Measurements from ENCODE around the gene NEURL1B. TPM values are rescaled to one million over a fixed set of nuclear protein-coding genes. Genes with fewer than 3 reads are reported as not detected.

NEURL1B gene
- polyA plus RNA-seq, 1 donor from 2014 or later, result 12.7 TPM

GRCh38 chr5:172706796-172707195 is 65.7 kb downstream of the NEURL1B start:
- Histone ChIP-seq H3K9ac (ENCODE audit: low read length) (no peak overlapping the region), H3K36me3 (ENCODE audit: insufficient read depth, low read length) (no peaks in the 10 kb centered on the region), H3K27ac (ENCODE audit: low read length) (no peak overlapping the region), H3K4me3 (ENCODE audit: low read length) (no peak overlapping the region), H3K27me3 (ENCODE audit: insufficient read depth, low read depth, low read length) (peaks cover 2% of the 10 kb centered on the region), H3K9me2 (ENCODE audit: insufficient read depth, low read length) (no peaks in the 10 kb centered on the region), H3F3A (ENCODE audit: insufficient read depth, low read length, poor library complexity, severe bottlenecking) (no peaks in the 10 kb centered on the region), H3K79me2 (replicated peaks; ENCODE audit: insufficient read depth, low read length) (no peaks in the 10 kb centered on the region), H3K9me3 (ENCODE audit: low read length) (no peaks in the 10 kb centered on the region), H2AFZ (ENCODE audit: low read depth, low read length) (no peak overlapping the region), H4K20me1 (ENCODE audit: insufficient read depth) (no peaks in the 10 kb centered on the region), H3K4me2 (ENCODE audit: low read length) (no peak overlapping the region)
- TF ChIP-seq RAD21 (conservative IDR thresholded peaks at IDR 0.05) (no peak), EP300 (conservative IDR thresholded peaks at IDR 0.05; ENCODE audit: poor library complexity, severe bottlenecking) (no peak), MXI1 (conservative IDR thresholded peaks at IDR 0.05; ENCODE audit: poor library complexity, severe bottlenecking) (no peak), TAF1 (IDR thresholded peaks at IDR 0.05; ENCODE audit: low read depth) (no peak), EZH2 (IDR thresholded peaks at IDR 0.05; ENCODE audit: borderline replicate concordance, insufficient read depth, low read length, poor library complexity, severe bottlenecking) (no peak), POLR2AphosphoS5 (IDR thresholded peaks at IDR 0.05) (no peak), SMC3 (conservative IDR thresholded peaks at IDR 0.05; ENCODE audit: poor library complexity) (no peak)
- TF ChIP-seq, protein P1, sequence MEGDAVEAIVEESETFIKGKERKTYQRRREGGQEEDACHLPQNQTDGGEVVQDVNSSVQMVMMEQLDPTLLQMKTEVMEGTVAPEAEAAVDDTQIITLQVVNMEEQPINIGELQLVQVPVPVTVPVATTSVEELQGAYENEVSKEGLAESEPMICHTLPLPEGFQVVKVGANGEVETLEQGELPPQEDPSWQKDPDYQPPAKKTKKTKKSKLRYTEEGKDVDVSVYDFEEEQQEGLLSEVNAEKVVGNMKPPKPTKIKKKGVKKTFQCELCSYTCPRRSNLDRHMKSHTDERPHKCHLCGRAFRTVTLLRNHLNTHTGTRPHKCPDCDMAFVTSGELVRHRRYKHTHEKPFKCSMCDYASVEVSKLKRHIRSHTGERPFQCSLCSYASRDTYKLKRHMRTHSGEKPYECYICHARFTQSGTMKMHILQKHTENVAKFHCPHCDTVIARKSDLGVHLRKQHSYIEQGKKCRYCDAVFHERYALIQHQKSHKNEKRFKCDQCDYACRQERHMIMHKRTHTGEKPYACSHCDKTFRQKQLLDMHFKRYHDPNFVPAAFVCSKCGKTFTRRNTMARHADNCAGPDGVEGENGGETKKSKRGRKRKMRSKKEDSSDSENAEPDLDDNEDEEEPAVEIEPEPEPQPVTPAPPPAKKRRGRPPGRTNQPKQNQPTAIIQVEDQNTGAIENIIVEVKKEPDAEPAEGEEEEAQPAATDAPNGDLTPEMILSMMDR (IDR thresholded peaks at IDR 0.05; ENCODE audit: poor library complexity, severe bottlenecking), result no peak
- TF ChIP-seq, protein P2, sequence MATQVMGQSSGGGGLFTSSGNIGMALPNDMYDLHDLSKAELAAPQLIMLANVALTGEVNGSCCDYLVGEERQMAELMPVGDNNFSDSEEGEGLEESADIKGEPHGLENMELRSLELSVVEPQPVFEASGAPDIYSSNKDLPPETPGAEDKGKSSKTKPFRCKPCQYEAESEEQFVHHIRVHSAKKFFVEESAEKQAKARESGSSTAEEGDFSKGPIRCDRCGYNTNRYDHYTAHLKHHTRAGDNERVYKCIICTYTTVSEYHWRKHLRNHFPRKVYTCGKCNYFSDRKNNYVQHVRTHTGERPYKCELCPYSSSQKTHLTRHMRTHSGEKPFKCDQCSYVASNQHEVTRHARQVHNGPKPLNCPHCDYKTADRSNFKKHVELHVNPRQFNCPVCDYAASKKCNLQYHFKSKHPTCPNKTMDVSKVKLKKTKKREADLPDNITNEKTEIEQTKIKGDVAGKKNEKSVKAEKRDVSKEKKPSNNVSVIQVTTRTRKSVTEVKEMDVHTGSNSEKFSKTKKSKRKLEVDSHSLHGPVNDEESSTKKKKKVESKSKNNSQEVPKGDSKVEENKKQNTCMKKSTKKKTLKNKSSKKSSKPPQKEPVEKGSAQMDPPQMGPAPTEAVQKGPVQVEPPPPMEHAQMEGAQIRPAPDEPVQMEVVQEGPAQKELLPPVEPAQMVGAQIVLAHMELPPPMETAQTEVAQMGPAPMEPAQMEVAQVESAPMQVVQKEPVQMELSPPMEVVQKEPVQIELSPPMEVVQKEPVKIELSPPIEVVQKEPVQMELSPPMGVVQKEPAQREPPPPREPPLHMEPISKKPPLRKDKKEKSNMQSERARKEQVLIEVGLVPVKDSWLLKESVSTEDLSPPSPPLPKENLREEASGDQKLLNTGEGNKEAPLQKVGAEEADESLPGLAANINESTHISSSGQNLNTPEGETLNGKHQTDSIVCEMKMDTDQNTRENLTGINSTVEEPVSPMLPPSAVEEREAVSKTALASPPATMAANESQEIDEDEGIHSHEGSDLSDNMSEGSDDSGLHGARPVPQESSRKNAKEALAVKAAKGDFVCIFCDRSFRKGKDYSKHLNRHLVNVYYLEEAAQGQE (IDR thresholded peaks at IDR 0.05; ENCODE audit: borderline replicate concordance), result no peak

DNA sequence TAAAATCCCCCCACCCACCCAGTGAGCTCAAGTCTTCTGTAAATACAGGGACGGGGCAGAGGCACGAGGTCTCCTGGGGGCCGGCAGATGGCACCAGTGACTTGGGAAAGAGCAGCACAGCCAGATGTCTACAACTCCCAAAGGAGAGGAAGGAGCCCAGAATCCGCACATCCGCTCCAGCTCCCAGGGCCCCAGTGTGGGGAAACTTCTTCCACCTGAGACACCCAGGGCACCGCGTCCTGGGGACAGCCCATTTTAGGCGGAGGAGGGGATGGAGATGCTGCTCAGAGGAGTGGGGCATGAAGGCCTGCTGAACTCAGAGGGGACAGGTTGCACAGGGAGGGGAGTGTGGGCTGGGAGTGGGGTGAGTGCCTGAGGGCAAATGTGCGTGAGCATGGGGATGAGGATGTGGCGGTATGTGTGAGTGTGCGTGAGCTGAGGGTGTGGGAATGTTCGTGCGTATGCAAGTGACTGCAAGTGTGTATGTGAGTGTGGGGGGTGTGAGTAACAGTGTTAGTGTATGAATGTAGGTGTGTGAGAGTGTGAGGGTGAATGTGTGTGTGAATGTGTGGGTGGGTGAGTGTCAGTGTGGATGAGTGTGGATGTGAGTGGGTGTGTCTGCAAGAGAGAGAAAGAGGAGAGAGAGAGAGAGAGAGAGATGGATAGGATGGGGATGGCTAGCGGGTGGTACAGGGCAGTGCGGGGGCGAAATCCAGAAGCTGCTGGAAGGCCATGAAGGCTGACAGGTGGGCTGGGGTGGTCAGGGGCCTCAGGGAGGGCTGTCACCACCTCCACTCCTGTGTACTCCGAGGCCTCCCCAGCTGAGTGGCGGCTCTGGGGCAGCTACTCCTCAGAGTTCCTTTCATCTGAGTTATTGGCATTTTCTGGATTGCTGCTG is 66.5 kb downstream of the NEURL1B start:
- H3K79me2 ChIP-seq (replicated peaks; ENCODE audit: insufficient read depth, low read length), result no peaks in the 10 kb centered on the region
- H3K9ac ChIP-seq (ENCODE audit: low read length), result no peak overlapping the region
- H3K9me3 ChIP-seq (ENCODE audit: low read length), result no peaks in the 10 kb centered on the region
- no peaks in the 10 kb centered on the region for H4K20me1 ChIP-seq (ENCODE audit: insufficient read depth)
- no peaks in the 10 kb centered on the region for H3F3A ChIP-seq (ENCODE audit: insufficient read depth, low read length, poor library complexity, severe bottlenecking)
- no peak overlapping the region for H2AFZ ChIP-seq (ENCODE audit: low read depth, low read length)
- no peak overlapping the region for H3K4me3 ChIP-seq (ENCODE audit: low read length)
- H3K27ac ChIP-seq (ENCODE audit: low read length), result no peak overlapping the region
- no peaks in the 10 kb centered on the region for H3K9me2 ChIP-seq (ENCODE audit: insufficient read depth, low read length)
- no peaks in the 10 kb centered on the region for H3K36me3 ChIP-seq (ENCODE audit: insufficient read depth, low read length)
- H3K4me2 ChIP-seq (ENCODE audit: low read length), result no peak overlapping the region
- TF ChIP-seq RAD21 (conservative IDR thresholded peaks at IDR 0.05) (peak; percentile 72), MXI1 (conservative IDR thresholded peaks at IDR 0.05; ENCODE audit: poor library complexity, severe bottlenecking) (no peak), SMC3 (conservative IDR thresholded peaks at IDR 0.05; ENCODE audit: poor library complexity) (peak; percentile 65)
- TF ChIP-seq, protein P1 (IDR thresholded peaks at IDR 0.05; ENCODE audit: poor library complexity, severe bottlenecking), result peak; percentile 64
- no peaks in the 10 kb centered on the region for H3K27me3 ChIP-seq (ENCODE audit: insufficient read depth, low read depth, low read length)
